Prostate gland (tissue), 2 donors: ENCODE measurements around the gene PLPPR1. TPM values are rescaled to one million over a fixed set of nuclear protein-coding genes. Genes with fewer than 3 reads are reported as not detected.

Experiments
- DNase-seq: peaks from one replicate; pipeline ENCODE4 v3.0.0-alpha.2; 2019; ENCODE audit warnings: low spot score
- H3K27ac ChIP-seq, 2 donors: fragments of 200-600 bp; sonication (generic); 2 replicates each; pipeline ENCODE4 v1.5.1; 2017 to 2019
- H3K27me3 ChIP-seq: fragments of 200-600 bp; sonication (generic); replicated peaks from 2 replicates; pipeline ENCODE4 v1.5.1; 2019; ENCODE audit not compliant: insufficient read depth
- H3K36me3 ChIP-seq, 2 donors: fragments of 200-600 bp; sonication (generic); 1 replicate in 1 of 2; 2 replicates in 1 of 2; pipeline versions ENCODE4 v1.5.1 to v1.8.1; 2017 to 2019
- H3K4me1 ChIP-seq: fragments of 200-600 bp; sonication (generic); replicated peaks from 2 replicates; pipeline ENCODE4 v1.5.1; 2019
- H3K4me3 ChIP-seq, 2 donors: fragments of 200-600 bp; sonication (generic); 2 replicates each; pipeline ENCODE4 v1.5.1; 2017 to 2019
- H3K9me3 ChIP-seq: fragments of 200-600 bp; sonication (generic); 2 replicates; pipeline ENCODE4 v1.5.1; 2017
- POLR2A ChIP-seq: fragments of 450-650 bp; IDR thresholded peaks from one replicate; pipeline ENCODE4 v1.6.1; 2016; ENCODE audit warnings: antibody characterized with exemption, mild to moderate bottlenecking
- POLR2AphosphoS5 ChIP-seq: sonication (generic); formaldehyde crosslinking; IDR thresholded peaks from one replicate; pipeline ENCODE4 v1.6.1; 2017; ENCODE audit warnings: antibody characterized with exemption
- WGBS: methylation state at CpG from one replicate; pipeline ENCODE4 v1.1.5; 2018; 5-methylcytosine and 5-hydroxymethylcytosine counted together
- intact Hi-C: fragments of 100-400 bp; cut with DNase I; formaldehyde crosslinking; loops from one replicate; pipeline ENCODE4 v1.14.2; 2022
- total RNA-seq, 2 donors: library from RNA; depleted of rRNA; stranded (reverse); fragments of >200 nt; gene quantifications; one replicate each; pipeline ENCODE4 v1.1.0, GENCODE V29; 2016
- TF ChIP-seq, protein P1 (sequence below), 4 experiments: fragments of 200-600 bp in 2 of 4; fragments of 450-650 bp in 2 of 4; sonication (generic) in 2 of 4; IDR thresholded peaks; 1 replicate in 3 of 4; 2 replicates in 1 of 4; pipeline ENCODE4 v1.5.1; 2016 to 2019; ENCODE audit warnings: antibody characterized with exemption in 4 of 4, mild to moderate bottlenecking in 2 of 4, moderate library complexity in 2 of 4

Gene PLPPR1
- total RNA-seq, 2 donors from 2014 or later, result 2.8 TPM; not detected in 1

DNA sequence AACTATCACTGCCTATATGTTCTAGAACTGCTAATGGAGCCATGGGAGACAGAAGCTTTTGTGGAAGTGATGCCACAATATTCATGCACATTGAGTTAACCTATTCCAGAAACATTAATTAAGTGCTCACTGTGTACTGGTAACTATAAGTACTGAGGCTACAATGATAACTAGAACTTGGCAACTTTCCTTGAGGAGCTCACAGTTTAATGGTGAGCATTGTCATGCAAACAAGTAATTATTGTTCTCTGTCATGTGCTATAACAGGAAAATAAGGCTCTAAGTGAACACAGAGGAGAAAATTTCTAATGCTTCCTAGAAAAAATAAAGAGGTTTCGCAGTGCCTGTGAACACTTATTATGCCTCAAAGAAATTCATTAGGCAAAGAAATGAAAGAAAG lies 214.1 kb downstream of the PLPPR1 start:
- TF ChIP-seq, protein P1, sequence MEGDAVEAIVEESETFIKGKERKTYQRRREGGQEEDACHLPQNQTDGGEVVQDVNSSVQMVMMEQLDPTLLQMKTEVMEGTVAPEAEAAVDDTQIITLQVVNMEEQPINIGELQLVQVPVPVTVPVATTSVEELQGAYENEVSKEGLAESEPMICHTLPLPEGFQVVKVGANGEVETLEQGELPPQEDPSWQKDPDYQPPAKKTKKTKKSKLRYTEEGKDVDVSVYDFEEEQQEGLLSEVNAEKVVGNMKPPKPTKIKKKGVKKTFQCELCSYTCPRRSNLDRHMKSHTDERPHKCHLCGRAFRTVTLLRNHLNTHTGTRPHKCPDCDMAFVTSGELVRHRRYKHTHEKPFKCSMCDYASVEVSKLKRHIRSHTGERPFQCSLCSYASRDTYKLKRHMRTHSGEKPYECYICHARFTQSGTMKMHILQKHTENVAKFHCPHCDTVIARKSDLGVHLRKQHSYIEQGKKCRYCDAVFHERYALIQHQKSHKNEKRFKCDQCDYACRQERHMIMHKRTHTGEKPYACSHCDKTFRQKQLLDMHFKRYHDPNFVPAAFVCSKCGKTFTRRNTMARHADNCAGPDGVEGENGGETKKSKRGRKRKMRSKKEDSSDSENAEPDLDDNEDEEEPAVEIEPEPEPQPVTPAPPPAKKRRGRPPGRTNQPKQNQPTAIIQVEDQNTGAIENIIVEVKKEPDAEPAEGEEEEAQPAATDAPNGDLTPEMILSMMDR (IDR thresholded peaks at IDR 0.05), result no peak
- TF ChIP-seq POLR2AphosphoS5 (no peak), POLR2A (no peak)
- H3K36me3 ChIP-seq, result no peaks in the 10 kb centered on the region
- H3K27me3 ChIP-seq, result no peaks in the 10 kb centered on the region
- H3K4me3 ChIP-seq, result no peak overlapping the region
- no peaks in the 10 kb centered on the region for H3K9me3 ChIP-seq
- no peak overlapping the region for H3K27ac ChIP-seq
- no peaks in the 10 kb centered on the region for H3K4me1 ChIP-seq
- no peak for DNase-seq
- 93% methylated on average over 1 of the region's 1 CpG for WGBS
- intact Hi-C loops, result no loop called here

DNA sequence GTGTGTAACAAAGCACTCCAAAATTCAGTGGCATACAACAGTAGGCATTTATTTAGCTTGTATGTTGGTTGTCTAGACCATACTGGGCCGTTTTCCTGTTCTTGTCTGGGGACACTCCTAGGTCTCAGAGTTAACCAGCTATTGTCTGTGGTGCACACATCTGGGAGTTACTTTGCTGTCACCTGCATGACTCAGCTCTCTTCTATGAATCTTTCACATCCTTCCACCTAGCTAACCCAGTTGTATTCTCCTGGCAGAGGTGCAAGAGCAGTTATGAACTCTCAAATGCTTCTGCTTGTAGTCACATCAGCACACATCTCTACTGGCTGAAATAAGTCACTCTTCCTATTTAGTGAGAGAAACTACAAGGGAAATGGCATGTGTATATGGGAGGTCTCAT lies 218.2 kb downstream of the PLPPR1 start:
- H3K36me3 ChIP-seq, result no peaks in the 10 kb centered on the region
- no peaks in the 10 kb centered on the region for H3K9me3 ChIP-seq
- no peak overlapping the region for H3K4me3 ChIP-seq
- no peak overlapping the region for H3K27ac ChIP-seq
- WGBS, result 57% methylated on average over 1 of the region's 1 CpG
- no peaks in the 10 kb centered on the region for H3K27me3 ChIP-seq
- TF ChIP-seq POLR2AphosphoS5 (no peak), POLR2A (no peak)
- TF ChIP-seq, protein P1 (IDR thresholded peaks at IDR 0.05), result no peak
- intact Hi-C loops, result no loop called here
- no peaks in the 10 kb centered on the region for H3K4me1 ChIP-seq
- no peak for DNase-seq

DNA sequence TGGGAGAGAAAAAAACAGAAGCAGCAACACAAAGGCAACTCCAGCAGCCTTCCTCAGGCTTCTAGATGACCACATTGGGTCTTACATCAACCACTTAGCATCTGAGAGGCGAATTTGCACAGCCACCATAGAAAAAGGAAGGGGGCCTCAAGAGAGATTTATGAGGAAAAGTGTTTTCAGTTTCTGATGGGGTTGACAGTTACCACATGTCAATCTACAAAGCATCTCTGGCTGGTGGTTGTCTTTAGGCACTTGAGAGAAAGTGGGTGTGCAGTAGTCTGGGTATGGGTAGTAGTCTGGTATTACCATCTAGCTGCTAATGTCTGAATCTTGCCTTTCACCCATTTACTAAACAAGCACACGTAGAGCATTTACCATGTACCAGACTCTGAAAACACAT lies 218.8 kb downstream of the PLPPR1 start:
- TF ChIP-seq, protein P1 (IDR thresholded peaks at IDR 0.05), result no peak
- no peak for TF ChIP-seq POLR2AphosphoS5
- TF ChIP-seq POLR2A, result no peak
- 81% methylated on average over 2 of the region's 2 CpGs for WGBS
- H3K27ac ChIP-seq, result no peak overlapping the region
- no peak for DNase-seq
- H3K4me1 ChIP-seq, result no peaks in the 10 kb centered on the region
- no peak overlapping the region for H3K4me3 ChIP-seq
- H3K9me3 ChIP-seq, result no peaks in the 10 kb centered on the region
- no peaks in the 10 kb centered on the region for H3K36me3 ChIP-seq
- intact Hi-C loops, result no loop called here
- no peaks in the 10 kb centered on the region for H3K27me3 ChIP-seq

DNA sequence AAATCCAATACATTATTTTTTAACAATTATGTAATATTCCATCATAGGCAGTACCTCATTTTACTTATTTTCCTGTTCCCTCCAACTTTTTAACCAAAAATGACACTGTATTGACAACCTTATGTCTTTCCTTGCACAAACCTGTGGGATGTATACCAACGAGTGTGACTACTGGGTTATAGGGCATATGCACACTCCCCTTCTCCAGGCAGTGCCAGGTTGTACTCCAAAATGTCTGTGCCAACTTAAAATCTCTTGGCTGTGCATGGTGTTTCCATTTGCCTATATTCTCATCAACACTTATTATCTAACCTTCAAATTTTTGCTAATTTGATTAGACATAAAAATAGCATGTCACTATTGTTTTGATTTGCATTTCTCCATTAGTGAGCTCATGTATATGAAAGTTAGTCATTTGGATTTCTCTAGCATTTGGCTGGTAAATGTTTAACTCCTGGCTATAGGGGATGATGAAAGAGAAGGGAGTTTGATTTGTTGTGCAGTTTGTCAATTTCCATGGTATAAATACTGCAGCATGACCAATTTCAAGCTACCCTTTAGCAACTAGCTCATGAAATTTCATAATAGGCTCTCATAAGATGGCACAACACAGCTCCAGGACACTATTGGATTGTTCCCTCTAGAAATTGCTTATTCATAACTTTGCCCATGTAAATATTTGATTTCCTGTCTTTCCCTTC lies 226.4 kb downstream of the PLPPR1 start:
- no peak overlapping the region for H3K27ac ChIP-seq
- H3K4me3 ChIP-seq, result no peak overlapping the region
- H3K4me1 ChIP-seq, result no peaks in the 10 kb centered on the region
- TF ChIP-seq, protein P1 (IDR thresholded peaks at IDR 0.05), result no peak
- no peak for DNase-seq
- WGBS, result 54% methylated on average over 1 of the region's 1 CpG
- no peaks in the 10 kb centered on the region for H3K36me3 ChIP-seq
- no peaks in the 10 kb centered on the region for H3K9me3 ChIP-seq
- intact Hi-C loops, result no loop called here
- no peaks in the 10 kb centered on the region for H3K27me3 ChIP-seq

DNA sequence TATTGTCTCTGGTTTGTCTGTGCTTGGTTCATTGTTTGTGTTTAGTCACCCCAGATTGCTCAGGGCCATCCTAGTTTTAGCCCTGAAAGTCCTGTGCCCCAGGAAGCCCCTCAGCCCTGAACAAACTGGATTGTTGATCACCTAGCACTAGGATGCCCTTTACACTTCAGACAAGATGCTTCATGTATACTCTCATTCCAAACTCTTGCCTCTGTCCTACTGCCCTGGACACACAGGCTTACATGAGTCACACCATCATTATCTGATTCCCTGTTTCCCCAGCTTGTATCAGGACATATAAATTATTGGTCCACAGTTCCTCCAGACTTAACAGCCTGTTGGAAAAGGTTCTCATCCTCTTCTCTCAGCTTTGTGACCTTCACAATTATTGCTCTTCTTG lies 236.2 kb downstream of the PLPPR1 start:
- no peak overlapping the region for H3K4me3 ChIP-seq
- no peaks in the 10 kb centered on the region for H3K9me3 ChIP-seq
- no peak overlapping the region for H3K27ac ChIP-seq
- intact Hi-C loops, result no loop called here
- H3K4me1 ChIP-seq, result no peaks in the 10 kb centered on the region
- no peaks in the 10 kb centered on the region for H3K27me3 ChIP-seq
- TF ChIP-seq POLR2A, result no peak
- TF ChIP-seq, protein P1 (IDR thresholded peaks at IDR 0.05), result no peak
- TF ChIP-seq POLR2AphosphoS5, result no peak
- H3K36me3 ChIP-seq, result no peaks in the 10 kb centered on the region
- no peak for DNase-seq
